ENCODE data around the gene PTRHD1.

The PTRHD1 gene, protein sequence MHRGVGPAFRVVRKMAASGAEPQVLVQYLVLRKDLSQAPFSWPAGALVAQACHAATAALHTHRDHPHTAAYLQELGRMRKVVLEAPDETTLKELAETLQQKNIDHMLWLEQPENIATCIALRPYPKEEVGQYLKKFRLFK

GRCh38 chr2:24792874-24793760 lies at the start of gene PTRHD1, which contains the start of gene CENPO:
TSS of gene PTRHD1 (minus strand) at chr2:24793391. CDS start at chr2:24793377, 14 bp downstream.
TSS of gene CENPO (plus strand) at chr2:24793425. CDS start at chr2:24793920, 495 bp downstream.
- Histone ChIP-seq H3K36me3 (replicated peaks) (no peaks in the 10 kb centered on the region), H3K4me3 (ENCODE audit: low read depth, low read length) (peak within 1 kb of the TSS; percentile 92), H3K27me3 (replicated peaks) (no peaks in the 10 kb centered on the region), H3K27ac (peak within 1 kb of the TSS; percentile 99)
- peak; percentile 79 for TF ChIP-seq CTCF (IDR thresholded peaks at IDR 0.05; ENCODE audit: low read depth, low read length, missing control alignments)
- in situ Hi-C loops (cut with HindIII; ENCODE audit: low pct_ligation_motif_present, low sequenced_read_pairs): no loop called here
- peak; percentile 96 for DNase-seq

DNA sequence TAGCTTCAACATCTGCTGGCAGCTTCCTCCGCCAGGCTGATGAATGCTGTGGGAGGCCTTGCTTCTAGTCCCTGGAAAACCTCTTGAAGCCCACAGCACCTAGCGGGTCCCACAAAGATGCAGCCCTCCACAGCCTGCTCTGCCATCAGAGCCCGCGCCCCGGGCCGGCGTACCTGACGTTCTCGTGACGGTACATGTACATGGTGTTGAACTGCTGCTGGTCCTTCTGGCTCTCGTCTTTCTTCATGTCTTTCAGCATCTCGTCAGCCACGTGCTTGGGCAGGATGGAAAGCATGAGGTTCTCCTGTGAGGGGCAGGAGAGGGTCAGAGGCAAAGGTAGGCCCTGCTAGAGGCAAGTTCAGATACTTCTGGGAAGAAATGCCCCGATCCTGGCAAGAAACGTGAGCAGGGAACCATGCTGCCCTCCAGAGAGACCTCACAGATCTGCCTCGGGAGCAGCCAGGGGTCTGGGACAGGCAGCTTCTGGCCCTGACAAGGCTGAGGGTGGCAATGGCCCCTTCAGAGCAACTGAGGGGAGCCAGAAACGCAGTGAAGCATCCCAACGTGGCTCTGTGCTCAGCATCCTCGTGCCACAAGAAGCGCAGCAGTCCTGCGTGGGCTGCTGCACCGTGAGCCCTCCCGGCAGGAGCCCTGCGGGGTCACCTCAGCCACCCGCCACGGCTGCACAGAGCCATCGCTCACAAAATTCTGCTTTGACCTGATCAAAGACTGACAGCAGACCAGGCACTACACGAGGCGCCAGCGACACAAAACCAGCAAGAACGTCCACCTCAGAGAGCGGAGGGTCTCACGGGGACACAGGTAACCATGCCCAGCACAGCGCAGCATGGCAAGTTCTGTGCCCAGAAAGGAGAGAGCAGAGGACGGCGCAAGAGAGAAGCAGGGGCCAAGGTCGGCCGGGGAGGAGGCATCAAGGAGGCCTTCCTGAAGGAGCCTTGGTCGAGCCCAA lies 49.2 kb upstream of the PTRHD1 start:
- no peak overlapping the region for H3K4me3 ChIP-seq (ENCODE audit: low read depth, low read length)
- H3K27ac ChIP-seq: no peak overlapping the region
- no peak for DNase-seq
- H3K27me3 ChIP-seq (replicated peaks): no peaks in the 10 kb centered on the region
- in situ Hi-C loops (cut with HindIII; ENCODE audit: low pct_ligation_motif_present, low sequenced_read_pairs): no loop called here
- no peaks in the 10 kb centered on the region for H3K36me3 ChIP-seq (replicated peaks)
- no peak for TF ChIP-seq CTCF (IDR thresholded peaks at IDR 0.05; ENCODE audit: low read depth, low read length, missing control alignments)

DNA sequence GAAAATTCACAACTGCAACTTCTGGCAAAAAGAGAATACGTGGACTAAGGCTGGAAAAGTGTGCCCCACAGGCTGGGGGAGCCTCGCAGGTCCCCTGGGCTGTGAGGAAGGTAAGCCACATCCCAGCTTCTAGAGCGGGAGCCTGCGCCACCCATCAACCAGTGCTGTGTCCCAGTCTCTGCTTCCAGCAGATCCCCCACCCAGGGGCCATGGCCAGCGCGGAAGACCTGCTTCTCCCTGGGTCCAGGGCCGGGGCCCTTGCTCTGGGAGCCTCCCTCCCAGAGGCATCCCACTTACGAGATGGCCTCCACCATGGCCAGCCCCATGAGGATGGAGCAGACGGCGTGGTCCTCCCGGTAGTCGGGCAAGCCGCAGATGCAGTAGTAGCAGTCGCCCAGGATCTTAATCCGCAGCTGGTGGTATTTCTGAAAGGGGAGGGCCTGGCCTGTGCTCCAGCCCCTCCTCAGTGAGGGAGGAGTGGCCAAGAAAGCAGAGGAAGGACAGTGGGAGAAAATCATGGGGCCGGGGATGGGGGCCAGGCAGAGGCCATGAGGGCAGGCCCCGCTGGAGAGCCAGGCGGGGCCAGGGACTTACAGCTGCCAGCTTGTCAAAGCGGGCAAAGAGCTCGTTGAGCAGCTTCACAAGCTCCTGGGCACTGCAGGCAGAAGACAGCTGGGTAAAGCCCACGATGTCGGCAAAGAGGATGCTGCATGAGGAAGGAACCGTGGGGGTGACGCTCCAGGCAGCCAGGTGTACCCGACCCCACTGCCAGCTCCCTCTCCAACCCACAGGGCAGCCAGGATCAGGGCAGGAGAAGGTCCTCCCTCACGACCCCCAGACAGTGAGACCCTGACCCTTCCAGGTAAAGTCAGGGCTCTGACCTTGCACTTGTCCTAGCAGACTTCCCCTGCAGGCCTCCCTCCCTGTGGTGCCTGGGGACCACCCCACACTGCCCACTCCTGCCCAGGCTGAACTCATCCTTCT lies 48.1 kb upstream of the PTRHD1 start:
- Histone ChIP-seq H3K4me3 (ENCODE audit: low read depth, low read length) (no peak overlapping the region), H3K27ac (no peak overlapping the region), H3K27me3 (replicated peaks) (no peaks in the 10 kb centered on the region), H3K36me3 (replicated peaks) (no peaks in the 10 kb centered on the region)
- in situ Hi-C loops (cut with HindIII; ENCODE audit: low pct_ligation_motif_present, low sequenced_read_pairs): no loop called here
- no peak for TF ChIP-seq CTCF (IDR thresholded peaks at IDR 0.05; ENCODE audit: low read depth, low read length, missing control alignments)
- DNase-seq: no peak

GRCh38 chr2:24840164-24840869 lies 47.1 kb upstream of the PTRHD1 start:
- no peaks in the 10 kb centered on the region for H3K36me3 ChIP-seq (replicated peaks)
- DNase-seq: no peak
- no peaks in the 10 kb centered on the region for H3K27me3 ChIP-seq (replicated peaks)
- in situ Hi-C loops (cut with HindIII; ENCODE audit: low pct_ligation_motif_present, low sequenced_read_pairs): no loop called here
- H3K27ac ChIP-seq: no peak overlapping the region
- no peak for TF ChIP-seq CTCF (IDR thresholded peaks at IDR 0.05; ENCODE audit: low read depth, low read length, missing control alignments)
- H3K4me3 ChIP-seq (ENCODE audit: low read depth, low read length): no peak overlapping the region
